ENCODE measurements around the gene RABAC1. TPM values are rescaled to one million over a fixed set of nuclear protein-coding genes. Genes with fewer than 3 reads are reported as not detected.

RABAC1 gene
- total RNA-seq, 2 experiments from 2014 or later, result 171 to 191 TPM

- Histone ChIP-seq H3K4me3 (ENCODE audit: low read depth, low read length, poor library complexity, severe bottlenecking) (peak within 1 kb of the TSS; percentile 72), H3K36me3 (ENCODE audit: insufficient read depth, low read length) (0 out of 2 replicates have a peak, but pooled peaks cover 2% of the 10 kb centered on the region), H2AFZ (ENCODE audit: low read length) (peak within 1 kb of the TSS; percentile 9; the same call in 1 of the 2 replicates), H3K4me1 (ENCODE audit: insufficient read depth, low read length, poor library complexity, severe bottlenecking) (peaks cover 63% of the 10 kb centered on the region), H3K9me2 (ENCODE audit: insufficient read depth, low read length) (no peaks in the 10 kb centered on the region), H3K9me3 (ENCODE audit: low read length) (no peaks in the 10 kb centered on the region), H3K27ac (ENCODE audit: low read depth, low read length, poor library complexity, severe bottlenecking) (peak within 1 kb of the TSS; percentile 56), H3K79me2 (ENCODE audit: insufficient read depth, low read depth, low read length) (no peaks in the 10 kb centered on the region), H4K20me1 (ENCODE audit: insufficient read depth, low read length) (no peaks in the 10 kb centered on the region), H3K4me2 (ENCODE audit: low read length) (peak within 1 kb of the TSS; percentile 98)
- BruUV-seq (replicated peaks), result no TSS peak
- CTCF ChIA-PET (ENCODE audit: unreplicated experiment), result no interaction called here
- peak; percentile 53 for TF ChIP-seq CTCF (conservative IDR thresholded peaks at IDR 0.05; ENCODE audit: low read length)
- TF ChIP-seq EZH2phosphoT487 (IDR thresholded peaks at IDR 0.05; ENCODE audit: borderline replicate concordance, low read depth, low read length), result no peak
- POLR2A ChIA-PET, result interaction anchor here (1.6 to 1.7 kb wide), 2 partner anchors 9 to 16 kb away, joined by 5 to 7 read pairs; no protein-coding TSS in a partner anchor
- peak; percentile 63 for DNase-seq (ENCODE audit: low spot score)
- intact Hi-C loops (cut with micrococcal nuclease; ENCODE audit: unreplicated experiment), result loop anchor here (2.0 kb wide), 1 partner anchor 17 kb away; no protein-coding TSS in a partner anchor
Measured at GRCh38 chr19:41928221-41928683, 30.9 kb downstream of the RABAC1 start, which contains the start of gene ERFL. Gene ERFL, minus strand, starts transcription at chr19:41928449. Its CDS starts 15,530 bp downstream, at chr19:41912919.

- Histone ChIP-seq H4K20me1 (ENCODE audit: insufficient read depth, low read length) (no peaks in the 10 kb centered on the region), H3K9me2 (ENCODE audit: insufficient read depth, low read length) (no peaks in the 10 kb centered on the region), H2AFZ (ENCODE audit: low read length) (0 out of 2 replicates have a peak overlapping the region, but pooled peaks have one; percentile 9), H3K9me3 (ENCODE audit: low read length) (no peaks in the 10 kb centered on the region), H3K4me1 (ENCODE audit: insufficient read depth, low read length, poor library complexity, severe bottlenecking) (peaks cover 63% of the 10 kb centered on the region), H3K4me2 (ENCODE audit: low read length) (peak overlapping the region; percentile 98), H3K27ac (ENCODE audit: low read depth, low read length, poor library complexity, severe bottlenecking) (peak overlapping the region; percentile 56), H3K4me3 (ENCODE audit: low read depth, low read length, poor library complexity, severe bottlenecking) (peak overlapping the region; percentile 72), H3K79me2 (ENCODE audit: insufficient read depth, low read depth, low read length) (no peaks in the 10 kb centered on the region), H3K36me3 (ENCODE audit: insufficient read depth, low read length) (0 out of 2 replicates have a peak, but pooled peaks cover 2% of the 10 kb centered on the region)
- DNase-seq (ENCODE audit: low spot score), result peak; percentile 65
- intact Hi-C loops (cut with micrococcal nuclease; ENCODE audit: unreplicated experiment), result loop anchor here (2.0 kb wide), 1 partner anchor 17 kb away; no protein-coding TSS in a partner anchor
- CTCF ChIA-PET (ENCODE audit: unreplicated experiment), result no interaction called here
- POLR2A ChIA-PET, result interaction anchor here (0.6 to 1.7 kb wide), 3 partner anchors 9 to 188 kb away, joined by 3 to 7 read pairs (median 5); no protein-coding TSS in a partner anchor
- TF ChIP-seq CTCF (conservative IDR thresholded peaks at IDR 0.05; ENCODE audit: low read length), result no peak
- no peak for TF ChIP-seq EZH2phosphoT487 (IDR thresholded peaks at IDR 0.05; ENCODE audit: borderline replicate concordance, low read depth, low read length)
- no TSS peak for BruUV-seq (replicated peaks)
Measured at GRCh38 chr19:41927497-41928192, 31.5 kb downstream of the RABAC1 start.

Data from OCI-LY7 (cell line).